ENCODE results near the gene BRMS1L.
"Not testable (repeated sequence)": the region's sequence is repeated elsewhere in the genome, so short reads cannot be mapped to it uniquely, and the experiment has no call there.

Gene BRMS1L

GRCh38 chr14:35821564-35822411 is 4.3 kb upstream of the BRMS1L start:
- peak; percentile 81 for DNase-seq

- no peak for DNase-seq
Measured at GRCh38 chr14:35822501-35822900, 3.6 kb upstream of the BRMS1L start.

GRCh38 chr14:35824446-35825165 is 1.5 kb upstream of the BRMS1L start:
- not testable (repeated sequence) for DNase-seq

GRCh38 chr14:35825968-35826217 is 245 bp upstream of the BRMS1L start:
- no peak for DNase-seq

GRCh38 chr14:35826952-35827416 is 846 bp downstream of the BRMS1L start:
- DNase-seq = no peak

DNA sequence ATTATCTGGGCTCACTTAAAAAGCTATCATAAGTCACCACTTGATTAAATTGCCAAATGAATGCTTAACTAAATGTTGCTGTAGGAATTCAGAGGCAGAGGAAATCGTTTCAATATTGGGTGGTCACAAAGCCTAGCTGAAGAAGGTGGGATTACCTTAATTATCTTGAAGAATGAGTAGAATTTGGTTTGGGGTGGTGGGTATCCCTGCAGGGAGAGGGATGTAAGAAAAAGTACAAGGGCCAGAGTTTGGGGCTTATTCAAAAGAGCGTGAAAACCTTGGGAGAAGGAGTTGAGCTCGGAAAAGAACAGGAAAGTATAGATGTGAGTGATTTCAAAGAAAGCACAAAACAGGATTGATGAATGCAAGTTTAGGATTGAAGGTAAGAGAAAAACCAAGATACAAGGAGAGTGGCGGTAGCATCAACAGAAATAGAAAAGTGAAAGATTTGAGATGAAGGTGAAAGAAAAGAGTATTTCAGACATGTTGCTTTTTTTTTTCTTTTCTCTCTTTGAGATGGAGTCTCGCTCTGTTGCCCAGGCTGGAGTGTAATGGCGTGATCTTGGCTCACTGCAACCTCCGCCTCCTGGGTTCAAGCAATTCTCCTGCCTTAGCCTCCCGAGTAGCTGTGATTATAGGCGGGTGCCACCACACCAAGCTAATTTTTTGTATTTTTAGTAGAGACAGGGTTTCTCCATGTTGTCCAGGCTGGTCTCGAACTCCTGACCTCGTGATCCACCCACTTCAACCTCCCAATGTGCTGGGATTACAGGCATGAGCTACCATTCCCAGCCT is 1.7 kb downstream of the BRMS1L start:
- DNase-seq = no peak

DNA sequence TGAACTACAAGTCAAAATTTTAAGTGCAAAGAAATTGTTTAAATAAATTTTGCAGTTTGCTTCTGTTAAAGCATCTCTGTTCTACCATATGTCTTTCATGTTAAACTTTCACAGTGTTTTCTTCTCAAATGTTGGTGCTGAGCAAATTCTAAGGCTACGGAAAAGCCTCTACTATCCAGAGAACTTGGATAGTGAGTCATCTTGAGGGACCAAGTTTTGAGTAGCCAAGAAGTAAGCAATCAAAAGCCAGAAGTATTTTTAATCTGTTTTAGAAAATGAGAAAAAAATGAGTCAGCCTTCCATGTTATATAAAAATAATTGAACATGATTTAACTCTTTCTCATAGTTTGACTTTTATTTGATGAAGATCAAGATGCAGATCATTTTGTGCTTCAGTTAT is 3.3 kb downstream of the BRMS1L start:
- DNase-seq = no peak

DNA sequence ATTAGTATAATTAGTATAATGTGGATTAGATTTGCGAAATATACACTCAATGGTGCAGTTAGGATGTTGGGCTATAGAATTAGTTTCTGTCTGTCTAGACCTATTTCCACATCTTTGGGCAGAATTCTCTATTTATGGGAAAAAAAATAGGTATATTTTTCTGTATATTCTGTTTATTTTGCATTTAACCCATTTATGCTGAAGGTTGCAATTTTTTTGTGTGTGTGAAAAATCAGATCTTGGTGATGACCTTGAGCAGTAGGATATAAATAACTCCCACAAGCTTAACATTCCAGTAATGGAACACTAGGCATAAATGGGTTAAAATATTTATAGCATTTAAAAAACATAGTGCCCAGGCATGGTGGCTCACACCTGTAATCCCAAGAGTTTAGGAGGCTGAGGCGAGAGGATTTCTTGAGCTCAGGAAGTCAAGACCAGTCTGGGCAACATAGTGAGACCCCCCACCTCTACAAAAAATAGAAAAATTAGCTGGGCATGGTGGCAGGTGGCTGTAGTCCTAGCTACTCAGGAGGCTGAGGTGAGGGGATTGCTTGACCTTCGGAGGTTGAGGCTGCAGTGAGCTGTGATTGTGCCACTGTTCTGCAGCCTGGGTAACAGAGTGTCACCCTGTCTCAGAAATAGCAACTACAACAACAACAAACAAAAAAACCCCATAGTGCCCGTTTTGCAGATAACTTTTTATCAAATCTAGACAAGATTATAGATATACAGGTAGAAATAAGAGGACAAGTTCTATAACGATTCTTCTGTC is 9.3 kb downstream of the BRMS1L start:
- no peak for DNase-seq

- DNase-seq = not testable (repeated sequence)
Measured at GRCh38 chr14:35841704-35842103, 15.6 kb downstream of the BRMS1L start.

DNA sequence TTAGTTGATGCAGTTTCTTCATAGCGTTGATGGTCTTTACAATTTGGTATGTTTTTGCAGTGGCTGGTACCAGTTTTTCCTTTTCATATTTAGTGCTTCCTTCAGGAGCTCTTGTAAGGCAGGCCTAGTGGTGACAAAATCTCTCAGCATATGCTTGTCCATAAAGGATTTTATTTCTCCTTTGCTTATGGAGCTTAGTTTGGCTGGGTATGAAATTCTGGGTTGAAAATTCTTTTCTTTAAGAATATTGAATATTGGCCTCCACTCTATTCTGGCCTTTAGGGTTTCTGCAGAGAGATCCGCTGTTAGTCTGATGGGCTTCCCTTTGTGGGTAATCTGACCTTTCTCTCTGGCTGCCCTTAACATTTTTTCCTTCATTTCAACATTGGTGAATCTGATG is 16.1 kb downstream of the BRMS1L start:
- not testable (repeated sequence) for DNase-seq

DNA sequence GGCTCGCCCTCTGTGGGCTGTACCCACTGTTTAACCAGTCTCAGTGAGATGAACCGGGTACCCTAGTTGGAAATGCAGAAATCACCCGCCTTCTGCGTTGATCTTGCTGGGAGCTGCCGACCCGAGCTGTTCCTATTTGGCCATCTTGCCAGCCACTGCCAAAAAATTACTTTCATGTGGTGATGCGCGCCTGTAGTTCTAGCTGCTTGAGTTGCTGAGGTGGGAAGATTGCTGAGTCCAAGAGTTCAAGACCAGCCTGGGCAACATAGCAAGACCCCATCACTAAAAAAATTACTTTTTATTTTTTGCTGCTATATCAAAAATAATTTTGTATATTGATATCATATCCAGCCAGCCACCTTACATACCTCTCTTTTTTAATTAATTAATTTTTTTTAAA is 18.4 kb downstream of the BRMS1L start:
- no peak for DNase-seq

- peak; percentile 66 for DNase-seq
Measured at GRCh38 chr14:35847636-35848035, 21.5 kb downstream of the BRMS1L start.

GRCh38 chr14:35849122-35849521 is 23.0 kb downstream of the BRMS1L start:
- DNase-seq = no peak

- DNase-seq = no peak
Measured at GRCh38 chr14:35851823-35852222, 25.7 kb downstream of the BRMS1L start.

DNA sequence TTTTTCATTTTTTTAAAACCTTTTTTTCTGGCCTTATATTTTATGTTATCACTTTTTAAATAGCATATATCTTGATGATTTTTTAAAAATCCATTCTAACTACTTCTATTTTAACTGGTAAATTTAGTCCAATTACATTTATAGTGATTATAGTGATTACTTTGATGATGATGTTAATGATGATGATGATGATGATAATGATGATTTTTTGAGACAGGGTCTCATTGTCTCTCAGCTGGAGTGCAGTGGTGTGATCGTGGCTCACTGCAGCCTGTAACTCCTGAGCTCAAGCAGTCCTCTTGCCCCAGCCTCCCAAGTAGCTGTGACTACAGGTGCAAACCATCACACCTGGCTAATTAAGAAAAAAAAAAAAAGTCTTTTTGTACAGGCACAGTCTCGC is 27.1 kb downstream of the BRMS1L start:
- DNase-seq = no peak

DNA sequence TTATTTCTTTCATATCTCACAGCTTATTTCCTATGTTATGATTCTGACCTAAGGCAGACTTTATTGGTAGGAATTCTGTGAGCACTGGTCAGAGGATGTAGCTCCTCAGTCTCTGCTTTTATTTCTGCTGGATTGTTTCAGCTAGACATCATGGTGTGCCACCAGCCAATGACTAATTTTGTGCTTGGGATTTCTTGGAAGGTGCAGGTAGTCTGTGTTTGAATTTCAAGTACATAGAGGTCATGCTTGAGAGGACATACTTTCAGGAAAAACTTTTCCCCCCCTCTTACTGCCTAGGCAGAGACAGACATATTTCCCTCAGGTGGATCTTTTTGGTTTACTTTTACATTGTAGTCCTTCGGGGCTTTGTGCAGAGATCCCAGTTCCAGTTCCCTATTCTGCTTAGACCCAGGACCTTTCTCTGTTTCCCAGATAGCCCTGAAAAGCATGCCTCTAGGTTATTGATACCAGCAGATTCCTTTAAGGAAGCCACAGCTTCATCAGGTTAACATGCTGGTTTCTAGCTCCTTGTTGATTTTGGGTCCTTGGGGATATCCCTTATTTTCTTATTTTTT is 28.6 kb downstream of the BRMS1L start:
- DNase-seq = no peak

- DNase-seq = no peak
Measured at GRCh38 chr14:35855876-35856481, 29.8 kb downstream of the BRMS1L start.

DNA sequence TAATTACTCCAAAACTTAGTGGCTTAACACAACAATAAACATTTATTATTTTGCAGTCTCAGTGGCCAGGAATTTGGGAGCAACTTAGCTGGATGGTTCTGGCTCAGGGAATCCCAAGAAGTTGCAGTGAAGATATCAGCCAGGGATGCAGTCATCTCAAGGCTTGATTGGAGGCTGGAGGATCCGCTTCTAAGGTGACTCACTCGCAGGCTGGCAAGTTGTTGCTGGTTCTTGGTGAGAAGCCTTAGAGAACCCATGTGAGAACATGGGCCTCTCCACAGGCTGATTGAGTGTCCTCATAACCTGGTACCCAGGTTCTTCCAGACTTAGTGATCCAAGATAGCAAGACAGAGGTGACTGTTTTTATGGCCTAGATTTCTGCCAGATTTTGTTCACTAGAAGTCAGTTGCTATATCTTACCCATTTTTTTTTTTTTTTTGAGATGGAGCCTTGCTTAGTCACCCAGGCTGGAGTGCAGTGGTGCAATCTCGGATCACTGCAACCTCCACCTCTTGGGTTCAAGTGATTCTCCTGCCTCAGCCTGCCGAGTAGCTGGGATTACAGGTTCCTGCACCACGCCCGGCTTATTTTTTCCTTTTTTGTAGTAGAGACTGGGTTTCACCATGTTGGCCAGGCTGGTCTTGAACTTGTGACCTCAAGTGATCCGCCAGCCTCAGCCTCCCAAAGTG is 32.5 kb downstream of the BRMS1L start:
- no peak for DNase-seq

DNA sequence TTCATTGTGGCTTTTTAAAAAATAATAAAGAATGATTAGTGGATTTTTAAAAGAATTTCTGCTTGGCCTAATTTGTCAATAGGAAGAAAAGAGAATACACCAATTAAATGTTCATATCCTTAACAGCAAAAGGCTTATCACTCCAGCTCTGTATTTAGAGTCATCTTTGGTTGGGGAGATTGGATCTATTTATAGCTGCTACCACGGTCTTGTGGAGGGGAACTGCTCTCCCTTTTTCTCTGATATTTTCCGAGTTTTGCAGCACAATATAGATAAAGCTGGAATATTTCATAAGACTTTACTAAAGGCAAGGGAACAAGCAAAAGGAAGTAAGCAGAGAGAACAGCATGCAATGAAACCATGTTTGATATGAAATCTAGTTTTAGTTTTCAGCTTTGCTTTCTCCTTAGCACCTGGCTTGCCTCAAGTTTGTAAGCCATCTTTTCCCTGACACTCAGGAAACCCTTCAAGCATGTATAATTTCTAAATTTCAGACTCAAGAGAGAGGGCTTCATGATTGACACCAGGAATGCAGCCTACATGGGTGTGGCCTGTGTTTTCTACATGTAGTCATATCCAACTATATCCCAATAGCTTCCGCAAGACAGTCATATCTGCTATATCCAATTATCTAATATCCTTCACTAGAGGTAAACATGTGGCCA is 35.2 kb downstream of the BRMS1L start:
- no peak for DNase-seq

DNA sequence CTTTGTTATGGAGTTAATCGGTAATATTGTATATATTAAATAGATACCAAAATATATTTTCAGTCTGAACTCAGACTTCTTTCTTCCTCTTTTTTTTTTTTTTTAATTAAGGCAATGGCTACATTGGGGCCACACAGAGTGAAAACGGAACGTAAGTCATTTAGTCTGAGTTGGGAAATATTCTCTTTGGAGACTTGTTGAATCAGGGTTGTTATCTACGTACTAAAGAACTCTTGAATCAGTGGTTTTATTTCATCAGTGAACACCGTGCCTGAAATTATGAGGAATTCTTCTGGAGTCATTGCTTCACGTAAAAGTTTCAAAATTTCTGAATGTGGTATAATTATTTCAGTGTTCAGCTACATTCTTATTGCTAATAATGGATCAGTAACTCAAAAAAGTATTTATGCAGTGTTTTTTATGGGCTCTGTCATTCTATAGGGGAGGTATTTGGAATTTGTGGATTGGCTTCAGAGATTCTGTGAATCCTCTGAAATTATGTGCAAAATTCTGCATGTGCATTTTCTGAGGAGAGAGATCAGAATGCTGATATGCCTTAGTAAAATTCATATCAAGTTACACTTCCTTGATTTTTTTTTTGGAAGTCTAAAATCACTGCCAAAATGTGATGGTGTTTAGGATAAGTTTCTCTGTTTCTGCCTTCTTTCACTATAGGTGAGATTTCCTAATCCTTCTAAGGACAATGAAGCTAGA is 39.6 kb downstream of the BRMS1L start:
- no peak for DNase-seq

Measured in NCI-H2029 (cell line).